AG04449 (cell line): Measurements from ENCODE around the gene TM4SF18.
"Not testable (repeated sequence)": the region's sequence is repeated elsewhere in the genome, so short reads cannot be mapped to it uniquely, and the experiment has no call there.

Experiments
- CTCF ChIA-PET: fragments of 350-600 bp; formaldehyde crosslinking; extraction: SDS; loops from one replicate; lab custom pipeline; 2021; ENCODE audit warnings: antibody characterized with exemption; lab: Yijun Ruan, JAX
- POLR2A ChIA-PET: fragments of 400-600, 350-600 bp; formaldehyde crosslinking; extraction: SDS; loops from one replicate; lab custom pipeline; 2020; ENCODE audit warnings: antibody characterized with exemption, inconsistent platforms; lab: Yijun Ruan, JAX
- DNase-seq: peaks from one replicate; pipeline ENCODE4 v3.0.0-alpha.2; 2010; ENCODE audit warnings: low read depth, low spot score
- H3K4me3 ChIP-seq: 2 replicates; pipeline ENCODE4 v1.5.1; 2011; ENCODE audit warnings: low read depth, mild to moderate bottlenecking, control low read depth, low read length
- TF ChIP-seq, protein P1 (sequence below): IDR thresholded peaks from one replicate; pipeline ENCODE4 v1.5.1; 2011; ENCODE audit warnings: mild to moderate bottlenecking, moderate library complexity, low read length, control low read depth, inconsistent platforms; ENCODE audit not compliant: insufficient read depth; ENCODE audit errors: missing control alignments

The TM4SF18 gene, protein sequence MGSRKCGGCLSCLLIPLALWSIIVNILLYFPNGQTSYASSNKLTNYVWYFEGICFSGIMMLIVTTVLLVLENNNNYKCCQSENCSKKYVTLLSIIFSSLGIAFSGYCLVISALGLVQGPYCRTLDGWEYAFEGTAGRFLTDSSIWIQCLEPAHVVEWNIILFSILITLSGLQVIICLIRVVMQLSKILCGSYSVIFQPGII

DNA sequence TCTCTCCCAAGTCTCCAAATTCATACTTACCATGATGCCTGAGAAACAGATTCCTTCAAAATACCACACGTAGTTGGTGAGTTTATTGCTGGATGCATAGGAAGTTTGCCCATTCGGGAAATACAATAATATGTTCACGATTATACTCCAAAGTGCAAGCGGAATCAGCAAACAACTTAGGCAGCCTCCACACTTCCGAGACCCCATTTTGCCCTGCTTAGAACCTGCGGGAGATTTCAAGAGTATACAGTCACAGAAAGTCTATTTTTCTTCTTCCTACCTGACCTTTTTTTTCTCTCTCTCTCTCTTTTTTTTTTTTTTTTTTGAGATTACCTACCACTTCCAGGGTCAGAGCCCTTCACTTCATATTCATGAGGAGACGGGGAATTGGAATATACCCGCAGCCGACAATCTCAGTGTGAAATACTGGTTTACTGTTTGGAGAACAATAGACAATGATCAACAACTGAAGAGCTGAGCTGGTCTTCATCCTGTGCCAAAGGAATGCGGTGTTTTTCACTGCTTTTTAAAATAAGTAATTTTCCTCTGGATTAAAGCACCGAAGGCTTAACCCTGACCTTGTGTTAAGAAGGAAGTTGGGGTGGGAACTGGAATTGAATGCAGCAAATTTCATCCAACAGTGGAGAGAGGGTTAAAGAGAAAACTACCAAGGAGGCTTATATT is at the start of gene TM4SF18:
Gene TM4SF18, minus strand, starts transcription at position 461 of the 684 bp plus-strand sequence. Its CDS starts 254 bp downstream, at position 207.
- TF ChIP-seq, protein P1, sequence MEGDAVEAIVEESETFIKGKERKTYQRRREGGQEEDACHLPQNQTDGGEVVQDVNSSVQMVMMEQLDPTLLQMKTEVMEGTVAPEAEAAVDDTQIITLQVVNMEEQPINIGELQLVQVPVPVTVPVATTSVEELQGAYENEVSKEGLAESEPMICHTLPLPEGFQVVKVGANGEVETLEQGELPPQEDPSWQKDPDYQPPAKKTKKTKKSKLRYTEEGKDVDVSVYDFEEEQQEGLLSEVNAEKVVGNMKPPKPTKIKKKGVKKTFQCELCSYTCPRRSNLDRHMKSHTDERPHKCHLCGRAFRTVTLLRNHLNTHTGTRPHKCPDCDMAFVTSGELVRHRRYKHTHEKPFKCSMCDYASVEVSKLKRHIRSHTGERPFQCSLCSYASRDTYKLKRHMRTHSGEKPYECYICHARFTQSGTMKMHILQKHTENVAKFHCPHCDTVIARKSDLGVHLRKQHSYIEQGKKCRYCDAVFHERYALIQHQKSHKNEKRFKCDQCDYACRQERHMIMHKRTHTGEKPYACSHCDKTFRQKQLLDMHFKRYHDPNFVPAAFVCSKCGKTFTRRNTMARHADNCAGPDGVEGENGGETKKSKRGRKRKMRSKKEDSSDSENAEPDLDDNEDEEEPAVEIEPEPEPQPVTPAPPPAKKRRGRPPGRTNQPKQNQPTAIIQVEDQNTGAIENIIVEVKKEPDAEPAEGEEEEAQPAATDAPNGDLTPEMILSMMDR = no peak
- POLR2A ChIA-PET = interaction anchor here (0.7 kb wide), 1 partner anchor 246 kb away, joined by 3 read pairs; no protein-coding TSS in a partner anchor
- no peak for DNase-seq
- H3K4me3 ChIP-seq = no peak within 1 kb of the TSS
- CTCF ChIA-PET = interaction anchor here (0.8 to 6.3 kb wide), 15 partner anchors 9 to 383 kb away, joined by 3 to 55 read pairs (median 3); partner anchors contain the start of gene GYG1

DNA sequence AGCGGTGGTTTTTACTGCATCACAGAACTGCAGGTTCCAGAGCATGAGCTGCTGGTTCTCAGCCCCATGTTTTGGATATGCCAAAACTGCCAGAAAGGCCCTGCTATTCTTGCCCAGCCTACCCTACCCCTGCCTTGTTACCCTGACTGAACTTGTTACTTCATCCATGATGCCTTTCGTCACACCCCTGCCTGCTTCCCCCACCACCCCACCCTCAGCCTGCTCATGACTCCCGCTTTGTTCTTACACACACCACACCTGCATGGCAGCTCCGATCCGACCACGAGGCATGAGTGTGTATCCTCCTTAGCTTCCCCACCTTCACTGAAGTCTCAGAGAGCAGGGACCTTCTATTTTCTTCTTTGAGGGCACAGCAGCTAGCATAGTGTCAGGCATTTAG is 49.1 kb upstream of the TM4SF18 start:
- ChIA-PET POLR2A (no interaction called here), CTCF (interaction anchor here (0.7 to 1.5 kb wide), 5 partner anchors 9 to 106 kb away, joined by 3 to 4 read pairs (median 3); no protein-coding TSS in a partner anchor)
- DNase-seq = no peak
- TF ChIP-seq, protein P1 = no peak
- H3K4me3 ChIP-seq = no peak overlapping the region

DNA sequence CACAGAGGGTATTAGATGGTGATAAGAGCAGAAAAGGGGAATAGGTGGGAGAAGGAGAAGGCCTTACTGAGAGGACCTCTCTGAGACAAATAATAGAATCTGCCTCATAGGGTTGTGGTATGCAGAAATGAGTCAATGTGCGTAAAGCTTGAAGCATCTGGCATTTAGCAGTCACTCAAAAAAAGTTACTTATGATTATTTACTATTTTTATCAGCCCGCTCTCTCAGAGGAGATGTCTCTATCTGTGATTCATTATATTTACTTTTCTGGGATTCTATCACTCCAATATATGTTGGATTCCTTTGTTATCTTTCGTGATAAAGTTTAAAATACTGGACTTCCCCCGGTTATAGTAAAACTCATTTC is 48.6 kb upstream of the TM4SF18 start:
- ChIA-PET CTCF (interaction anchor here (0.7 to 1.5 kb wide), 5 partner anchors 9 to 106 kb away, joined by 3 to 4 read pairs (median 3); no protein-coding TSS in a partner anchor), POLR2A (no interaction called here)

DNA sequence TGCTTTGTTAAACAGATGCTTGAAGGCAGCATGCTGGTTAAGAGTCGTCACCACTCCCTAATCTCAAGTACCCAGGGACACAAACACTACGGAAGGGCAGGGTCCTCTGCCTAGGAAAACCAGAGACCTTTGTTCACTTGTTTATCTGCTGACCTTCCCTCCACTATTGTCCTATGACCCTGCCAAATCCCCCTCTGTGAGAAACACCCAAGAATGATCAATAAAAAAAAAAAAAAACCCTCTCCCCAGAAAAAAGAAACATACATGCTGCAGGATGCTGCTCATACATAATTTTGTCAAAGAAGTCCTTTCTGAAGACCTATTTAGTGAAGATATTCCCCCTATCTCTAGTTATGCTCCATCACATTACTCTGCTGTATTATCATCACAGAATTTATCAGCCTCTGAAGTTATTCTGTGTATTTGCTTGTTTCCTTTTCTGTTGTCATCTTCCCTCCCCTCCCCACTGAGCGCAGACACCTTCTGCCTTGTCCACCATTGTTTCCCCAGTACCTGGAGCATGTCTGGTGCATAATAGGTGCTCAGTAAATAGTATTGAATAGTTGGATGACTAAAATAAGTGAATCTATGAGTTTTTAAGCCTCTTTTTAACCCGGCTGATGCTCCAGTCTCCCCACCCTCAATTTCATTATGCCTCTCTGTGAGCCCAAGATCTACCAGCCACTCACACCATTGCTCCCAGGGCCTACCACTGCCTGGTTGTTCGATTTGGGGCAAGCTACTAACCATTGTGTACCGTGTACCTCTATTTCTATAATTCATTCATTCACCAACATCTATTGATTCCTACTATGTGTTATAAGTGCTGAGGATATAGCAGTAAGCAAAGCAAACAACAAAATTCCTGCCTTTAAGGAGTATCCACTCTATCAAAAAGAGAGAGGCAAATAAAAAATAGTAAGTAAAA is 48.0 kb upstream of the TM4SF18 start:
- POLR2A ChIA-PET = no interaction called here
- no peak overlapping the region for H3K4me3 ChIP-seq

More for the DNA sequence above, 48.6 kb upstream of the TM4SF18 start:
- TF ChIP-seq, protein P1 = no peak
- no peak for DNase-seq
- no peak overlapping the region for H3K4me3 ChIP-seq

DNA sequence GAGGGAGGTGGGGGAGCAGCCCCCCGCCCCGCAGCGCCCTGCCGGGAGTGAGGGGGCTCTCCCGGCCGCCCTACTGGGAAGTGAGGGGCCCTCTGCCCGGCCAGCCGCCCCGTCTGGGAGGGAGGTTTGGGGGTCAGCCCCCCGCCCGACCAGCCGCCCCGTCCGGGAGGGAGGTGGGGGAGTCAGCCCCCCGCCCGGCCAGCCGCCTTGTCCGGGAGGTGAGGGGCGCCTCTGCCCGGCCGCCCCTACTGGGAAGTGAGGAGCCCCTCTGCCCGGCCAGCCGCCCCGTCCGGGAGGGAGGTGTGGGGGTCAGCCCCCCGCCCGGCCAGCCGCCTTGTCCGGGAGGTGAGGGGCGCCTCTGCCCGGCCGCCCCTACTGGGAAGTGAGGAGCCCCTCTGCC is 46.8 kb upstream of the TM4SF18 start:
- CTCF ChIA-PET, DNase-seq, POLR2A ChIA-PET, H3K4me3 ChIP-seq: not testable (repeated sequence)

More for the DNA sequence above, 48.0 kb upstream of the TM4SF18 start:
- CTCF ChIA-PET = interaction anchor here (0.7 to 1.5 kb wide), 5 partner anchors 10 to 107 kb away, joined by 3 to 4 read pairs (median 3); no protein-coding TSS in a partner anchor
- no peak for DNase-seq
- TF ChIP-seq, protein P1 = no peak
